ENCODE results near the gene LRRC4C. TPM values are rescaled to one million over a fixed set of nuclear protein-coding genes. Genes with fewer than 3 reads are reported as not detected.

The LRRC4C gene
- polyA plus RNA-seq, 1 of the 3 experiments (the other 2 are of a cell fraction), result 0.16 TPM

- Histone ChIP-seq H3K79me2 (ENCODE audit: insufficient read depth) (no peaks in the 10 kb centered on the region), H2AFZ (ENCODE audit: low read depth) (no peak overlapping the region), H4K20me1 (ENCODE audit: insufficient read depth) (no peaks in the 10 kb centered on the region), H3K27me3 (ENCODE audit: insufficient read depth) (no peaks in the 10 kb centered on the region), H3K4me3 (ENCODE audit: low read depth in 2 of 2, low read length in 1 of 2) (no peak overlapping the region; a peak in 1 of 4 replicates), H3K36me3 (replicated peaks in 1 of 2; ENCODE audit: control insufficient read depth in 1 of 2, insufficient read depth in 2 of 2, low read length in 1 of 2) (no peaks in the 10 kb centered on the region), H3K4me2 (no peak overlapping the region), H3K4me1 (ENCODE audit: control insufficient read depth in 1 of 2, insufficient read depth in 2 of 2, low read depth in 1 of 2, low read length in 1 of 2) (peaks cover 0 to 5% of the 10 kb centered on the region in 2 experiments; a peak in 1 of 4 replicates), H3K9me2 (no peaks in the 10 kb centered on the region), H3K9me3 (no peaks in the 10 kb centered on the region), H3K9ac (no peak overlapping the region), H3F3A (replicated peaks; ENCODE audit: insufficient read depth) (no peaks in the 10 kb centered on the region), H3K27ac (ENCODE audit: low read depth in 2 of 2, low read length in 1 of 2) (no peak overlapping the region)
- DNase-seq, result peak; percentile 36
- POLR2A ChIA-PET, result no interaction called here
- TF ChIP-seq NFIC (IDR thresholded peaks at IDR 0.05; ENCODE audit: borderline replicate concordance), result peak; percentile 49
- TF ChIP-seq NRF1 (IDR thresholded peaks at IDR 0.05; ENCODE audit: low read depth, low read length), result no peak
- 0 out of 2 replicates have a peak, but pooled peaks have one; percentile 22 for TF ChIP-seq SMC3 (IDR thresholded peaks at IDR 0.05; ENCODE audit: low read depth, low read length)
- TF ChIP-seq RAD21 (IDR thresholded peaks at IDR 0.05; ENCODE audit: low read length), result peak; percentile 67
- peak; percentile 60 for TF ChIP-seq CTCF (IDR thresholded peaks at IDR 0.05)
- CTCF ChIA-PET, result interaction anchor here (0.6 to 2.1 kb wide), 12 partner anchors 9 to 1125 kb away, joined by 3 to 13 read pairs (median 4); partner anchors contain the start of gene LRRC4C
- WGBS (ENCODE audit: low lambda C conversion rate), result 31% methylated on average over 5 of the region's 5 CpGs
Observed at GRCh38 chr11:41431784-41432183, 27.7 kb downstream of the LRRC4C start.

GRCh38 chr11:41419901-41420300 is 39.6 kb downstream of the LRRC4C start:
- TF ChIP-seq REST (IDR thresholded peaks at IDR 0.05; ENCODE audit: low read depth, low read length), result no peak
- TF ChIP-seq MAX (IDR thresholded peaks at IDR 0.05; ENCODE audit: low read depth), result no peak
- no peak for TF ChIP-seq NRF1 (IDR thresholded peaks at IDR 0.05; ENCODE audit: low read depth, low read length)
- no peak for TF ChIP-seq SIN3A (IDR thresholded peaks at IDR 0.05; ENCODE audit: borderline replicate concordance, low read depth, low read length)
- TF ChIP-seq TEAD4 (IDR thresholded peaks at IDR 0.05; ENCODE audit: borderline replicate concordance, insufficient read depth), result no peak
- no peak for TF ChIP-seq CTCF (IDR thresholded peaks at IDR 0.05)
- no peak for TF ChIP-seq GABPA (IDR thresholded peaks at IDR 0.05; ENCODE audit: low read depth)
- TF ChIP-seq TAF1 (IDR thresholded peaks at IDR 0.05; ENCODE audit: borderline replicate concordance, low read depth, low read length), result no peak
- no peak for TF ChIP-seq USF1 (IDR thresholded peaks at IDR 0.05; ENCODE audit: borderline replicate concordance, low read depth)
- TF ChIP-seq GATA2 (CRISPR knock-in tag; IDR thresholded peaks at IDR 0.05), result no peak
- no peaks in the 10 kb centered on the region for H4K20me1 ChIP-seq (ENCODE audit: insufficient read depth)
- no peak overlapping the region for H3K9ac ChIP-seq
- no peaks in the 10 kb centered on the region for H3K4me1 ChIP-seq (ENCODE audit: control insufficient read depth in 1 of 2, insufficient read depth in 2 of 2, low read depth in 1 of 2, low read length in 1 of 2)
- H3K4me3 ChIP-seq (ENCODE audit: low read depth in 2 of 2, low read length in 1 of 2), result no peak overlapping the region
- H3K9me3 ChIP-seq, result no peaks in the 10 kb centered on the region
- no peak overlapping the region for H3K27ac ChIP-seq (ENCODE audit: low read depth in 2 of 2, low read length in 1 of 2)
- CTCF ChIA-PET, result interaction anchor here (2.7 kb wide), 1 partner anchor 11 kb away, joined by 13 read pairs; no protein-coding TSS in a partner anchor
- no peaks in the 10 kb centered on the region for H3K27me3 ChIP-seq (ENCODE audit: insufficient read depth)
- DNase-seq, result no peak
- H3K9me2 ChIP-seq, result no peaks in the 10 kb centered on the region
- no peaks in the 10 kb centered on the region for H3K79me2 ChIP-seq (ENCODE audit: insufficient read depth)
- no peaks in the 10 kb centered on the region for H3F3A ChIP-seq (replicated peaks; ENCODE audit: insufficient read depth)
- H3K4me2 ChIP-seq, result no peak overlapping the region
- H3K36me3 ChIP-seq (replicated peaks in 1 of 2; ENCODE audit: control insufficient read depth in 1 of 2, insufficient read depth in 2 of 2, low read length in 1 of 2), result no peaks in the 10 kb centered on the region
- POLR2A ChIA-PET, result no interaction called here
- H2AFZ ChIP-seq (ENCODE audit: low read depth), result no peak overlapping the region
- WGBS (ENCODE audit: low lambda C conversion rate), result 55% methylated on average over 4 of the region's 4 CpGs

All from SK-N-SH (cell line).